Stimulated activated CD4-positive, alpha-beta T cell treated with anti-CD3 and anti-CD28 coated beads, Interleukin-4, amount 100 ng/mL, for 24 hours (primary cell): ENCODE results near the gene OCEL1.
"Not testable (repeated sequence)": the region's sequence is repeated elsewhere in the genome, so short reads cannot be mapped to it uniquely, and the experiment has no call there.

Experiments used
- DNase-seq: peaks from one replicate; pipeline ENCODE4 v3.0.0-alpha.2; 2020

OCEL1 gene

GRCh38 chr19:17266026-17266425, 40.0 kb downstream of the OCEL1 start:
- no peak for DNase-seq

GRCh38 chr19:17266589-17266974, 40.6 kb downstream of the OCEL1 start:
- no peak for DNase-seq

- peak; percentile 97 for DNase-seq
Measured at GRCh38 chr19:17266975-17267788, 41.2 kb downstream of the OCEL1 start, which contains the start of gene BABAM1. BABAM1 (plus strand) TSS chr19:17267443; CDS start chr19:17268807, 1,364 bp downstream.

GRCh38 chr19:17268754-17269153, 42.7 kb downstream of the OCEL1 start:
- DNase-seq: no peak

GRCh38 chr19:17274892-17275291, 48.9 kb downstream of the OCEL1 start:
- not testable (repeated sequence) for DNase-seq

GRCh38 chr19:17275441-17276175, 49.6 kb downstream of the OCEL1 start:
- no peak for DNase-seq
